Suppressor macrophage (primary cell): ENCODE measurements around the gene ID4.
"Not testable (repeated sequence)": the region's sequence is repeated elsewhere in the genome, so short reads cannot be mapped to it uniquely, and the experiment has no call there.

Experiments
- DNase-seq, 4 experiments: peaks; one replicate each; pipeline ENCODE4 v3.0.0-alpha.2; 2020 to 2022

The ID4 gene

DNA sequence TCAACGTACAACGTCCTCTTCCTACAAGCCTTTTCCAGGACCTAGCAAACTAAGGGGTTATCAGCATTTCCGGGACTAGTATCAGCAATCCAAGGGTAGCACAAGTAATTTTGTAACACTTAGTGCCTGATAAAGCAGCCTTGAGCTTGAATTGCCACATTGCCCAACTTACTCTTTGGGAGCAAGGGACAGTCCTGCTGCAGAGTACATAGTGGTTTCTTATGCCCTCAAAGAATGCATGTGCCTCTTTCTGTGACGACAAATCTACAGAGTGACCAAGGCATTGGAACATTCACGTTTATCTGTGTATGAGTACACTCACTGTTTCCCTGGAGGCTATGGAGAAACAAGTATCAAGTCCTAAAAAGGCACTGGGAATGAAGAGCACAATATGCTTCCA lies 3.2 kb upstream of the ID4 start:
- no peak for DNase-seq

DNA sequence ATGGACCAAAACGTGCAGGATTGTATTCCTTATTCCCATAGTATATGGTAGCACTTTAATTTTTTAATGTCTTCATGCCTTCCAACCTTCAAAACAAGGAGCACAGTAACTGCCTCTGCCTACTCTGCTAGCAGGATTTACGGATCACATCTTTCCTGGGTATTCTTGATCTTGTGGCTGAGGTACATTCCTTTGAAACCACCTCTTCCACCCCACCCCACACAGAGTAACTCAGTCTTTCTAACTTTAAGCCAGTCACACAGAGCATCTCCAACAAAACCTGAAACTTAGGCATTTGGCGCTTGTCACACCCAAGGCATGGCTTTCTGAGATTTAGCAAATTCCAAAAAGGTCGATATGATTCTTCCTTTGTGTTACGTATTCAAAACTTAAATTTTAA lies 2.3 kb upstream of the ID4 start:
- DNase-seq, result no peak

DNA sequence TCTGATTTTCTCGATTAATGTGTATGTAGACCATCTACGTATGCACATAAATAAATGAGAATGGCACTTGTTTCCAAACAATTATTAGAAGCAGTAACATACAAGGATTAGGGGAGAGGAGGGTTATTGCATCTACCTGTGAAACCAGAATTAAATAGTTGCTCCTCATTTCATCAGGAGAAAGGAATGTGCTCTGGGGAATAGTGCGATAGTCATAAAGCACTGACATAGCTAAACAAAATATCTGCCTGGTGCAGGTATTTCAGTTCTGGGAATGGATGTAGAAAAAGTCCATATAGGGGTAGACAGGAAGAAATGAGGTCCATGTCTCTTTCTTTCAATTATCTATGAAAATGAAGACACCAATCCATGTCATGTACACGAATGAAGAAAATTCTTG lies 1.6 kb upstream of the ID4 start:
- DNase-seq, result no peak

DNA sequence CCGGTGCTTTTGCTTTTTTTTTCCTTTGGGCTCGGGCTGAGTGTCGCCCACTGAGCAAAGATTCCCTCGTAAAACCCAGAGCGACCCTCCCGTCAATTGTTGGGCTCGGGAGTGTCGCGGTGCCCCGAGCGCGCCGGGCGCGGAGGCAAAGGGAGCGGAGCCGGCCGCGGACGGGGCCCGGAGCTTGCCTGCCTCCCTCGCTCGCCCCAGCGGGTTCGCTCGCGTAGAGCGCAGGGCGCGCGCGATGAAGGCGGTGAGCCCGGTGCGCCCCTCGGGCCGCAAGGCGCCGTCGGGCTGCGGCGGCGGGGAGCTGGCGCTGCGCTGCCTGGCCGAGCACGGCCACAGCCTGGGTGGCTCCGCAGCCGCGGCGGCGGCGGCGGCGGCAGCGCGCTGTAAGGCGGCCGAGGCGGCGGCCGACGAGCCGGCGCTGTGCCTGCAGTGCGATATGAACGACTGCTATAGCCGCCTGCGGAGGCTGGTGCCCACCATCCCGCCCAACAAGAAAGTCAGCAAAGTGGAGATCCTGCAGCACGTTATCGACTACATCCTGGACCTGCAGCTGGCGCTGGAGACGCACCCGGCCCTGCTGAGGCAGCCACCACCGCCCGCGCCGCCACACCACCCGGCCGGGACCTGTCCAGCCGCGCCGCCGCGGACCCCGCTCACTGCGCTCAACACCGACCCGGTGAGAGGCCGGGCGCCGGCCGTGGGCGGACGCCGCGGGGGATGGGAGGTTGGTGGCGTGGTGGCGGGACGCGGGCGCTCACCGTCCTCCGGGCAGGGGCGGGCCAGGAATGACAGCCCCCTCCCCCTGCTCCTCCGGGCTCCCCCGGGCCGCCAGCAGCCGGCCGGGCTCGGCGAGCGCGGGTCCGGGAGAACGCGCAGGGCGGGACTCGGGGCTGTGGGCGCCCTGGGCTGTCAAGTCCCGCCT lies 606 bp downstream of the ID4 start:
- no peak for DNase-seq

DNA sequence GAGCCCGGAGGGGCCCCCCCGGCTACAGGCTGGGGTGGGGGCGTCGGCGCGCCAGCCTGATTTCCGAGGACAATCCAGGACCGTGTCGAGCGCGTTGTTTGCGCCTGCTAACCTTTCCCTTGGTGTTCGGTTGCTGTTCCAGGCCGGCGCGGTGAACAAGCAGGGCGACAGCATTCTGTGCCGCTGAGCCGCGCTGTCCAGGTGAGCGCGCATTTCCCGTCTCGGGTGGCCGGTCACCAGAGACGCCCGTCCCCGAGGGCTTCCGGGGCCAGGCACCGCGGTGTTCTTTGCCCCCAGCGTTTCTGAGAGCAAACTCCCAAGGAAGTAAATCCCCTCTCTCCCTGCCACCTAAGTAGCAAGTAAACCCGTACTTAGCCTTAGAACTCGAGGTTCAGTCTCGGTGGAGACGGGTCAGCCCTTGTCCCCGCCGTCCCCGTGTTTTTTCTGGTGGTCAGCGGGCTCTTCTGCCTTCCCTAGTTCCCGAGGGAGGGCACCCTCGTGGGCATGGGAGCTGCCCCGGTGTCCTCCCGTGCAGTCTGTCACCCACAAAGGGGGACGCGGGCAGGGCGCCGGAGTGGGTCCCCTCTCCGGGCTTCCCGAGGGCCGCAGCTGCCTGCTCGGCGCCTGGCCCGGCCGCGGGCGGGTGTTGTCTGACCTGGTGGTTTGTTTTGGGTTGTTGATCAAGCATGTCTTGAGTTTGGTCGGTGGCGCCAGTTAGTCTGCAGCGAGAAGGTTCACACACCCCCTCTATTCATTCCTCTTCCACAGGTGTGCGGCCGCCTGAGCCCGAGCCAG lies 1.5 kb downstream of the ID4 start:
- DNase-seq, result no peak

DNA sequence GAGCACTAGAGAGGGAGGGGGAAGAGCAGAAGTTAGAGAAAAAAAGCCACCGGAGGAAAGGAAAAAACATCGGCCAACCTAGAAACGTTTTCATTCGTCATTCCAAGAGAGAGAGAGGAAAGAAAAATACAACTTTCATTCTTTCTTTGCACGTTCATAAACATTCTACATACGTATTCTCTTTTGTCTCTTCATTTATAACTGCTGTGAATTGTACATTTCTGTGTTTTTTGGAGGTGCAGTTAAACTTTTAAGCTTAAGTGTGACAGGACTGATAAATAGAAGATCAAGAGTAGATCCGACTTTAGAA lies 2.0 kb downstream of the ID4 start:
- DNase-seq, result no peak

DNA sequence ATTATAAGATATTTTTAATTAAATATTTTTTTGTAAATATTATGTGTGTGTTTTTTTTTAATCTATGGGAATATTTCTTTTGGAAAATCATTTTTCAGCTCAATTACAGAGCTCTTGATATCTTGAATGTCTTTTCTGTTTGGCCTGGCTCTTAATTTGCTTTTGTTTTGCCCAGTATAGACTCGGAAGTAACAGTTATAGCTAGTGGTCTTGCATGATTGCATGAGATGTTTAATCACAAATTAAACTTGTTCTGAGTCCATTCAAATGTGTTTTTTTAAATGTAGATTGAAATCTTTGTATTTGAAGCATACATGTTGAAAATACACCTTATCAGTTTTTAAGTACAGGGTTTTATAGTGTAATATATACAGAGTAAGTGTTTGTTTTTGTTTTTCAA lies 2.6 kb downstream of the ID4 start:
- no peak for DNase-seq

DNA sequence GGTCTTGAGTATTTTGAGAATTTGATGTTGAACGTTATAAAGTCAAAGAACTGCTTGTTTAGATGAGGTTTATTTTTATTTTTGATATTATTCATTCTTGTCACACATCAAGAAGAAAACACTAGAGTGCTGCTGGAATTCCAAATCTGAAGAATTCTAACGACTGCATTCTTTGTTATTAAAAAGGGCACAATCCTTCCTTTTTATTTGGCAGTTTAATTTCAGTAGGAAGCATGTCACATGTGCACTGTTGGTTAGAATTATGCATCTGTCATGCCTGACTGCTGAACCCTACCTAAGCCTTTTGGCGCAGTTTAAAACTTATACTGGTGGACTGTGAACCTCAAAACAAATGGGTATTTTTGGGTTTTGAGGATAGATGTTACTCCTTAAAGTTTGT lies 4.0 kb downstream of the ID4 start:
- DNase-seq, result no peak

DNA sequence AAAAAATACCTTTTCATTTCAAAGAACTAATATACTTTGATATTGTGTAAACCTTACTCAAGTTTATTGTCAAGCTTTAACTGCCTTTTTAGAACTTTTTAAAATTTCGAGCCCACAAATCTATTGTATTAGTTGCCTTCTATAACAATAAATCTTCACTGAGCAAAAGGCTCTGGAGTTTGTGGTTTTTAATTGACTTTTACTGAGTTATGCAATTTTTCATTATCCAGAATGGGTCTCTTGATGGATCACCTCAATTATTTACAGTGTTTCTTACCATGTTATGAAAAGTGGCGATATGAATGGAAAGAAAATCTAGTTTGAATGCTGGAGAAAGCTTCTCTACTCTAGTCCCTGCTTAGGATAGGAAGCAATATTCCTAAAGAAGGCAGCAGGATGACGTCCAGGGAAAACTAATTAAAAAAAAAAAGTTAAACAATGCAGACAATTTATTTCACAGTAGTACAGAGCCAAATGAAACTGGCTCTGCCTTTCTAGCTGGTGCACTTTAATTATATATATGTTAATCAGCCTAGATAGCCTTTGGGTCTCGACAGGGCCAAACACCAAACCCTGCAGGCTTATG lies 5.0 kb downstream of the ID4 start:
- DNase-seq, result no peak

DNA sequence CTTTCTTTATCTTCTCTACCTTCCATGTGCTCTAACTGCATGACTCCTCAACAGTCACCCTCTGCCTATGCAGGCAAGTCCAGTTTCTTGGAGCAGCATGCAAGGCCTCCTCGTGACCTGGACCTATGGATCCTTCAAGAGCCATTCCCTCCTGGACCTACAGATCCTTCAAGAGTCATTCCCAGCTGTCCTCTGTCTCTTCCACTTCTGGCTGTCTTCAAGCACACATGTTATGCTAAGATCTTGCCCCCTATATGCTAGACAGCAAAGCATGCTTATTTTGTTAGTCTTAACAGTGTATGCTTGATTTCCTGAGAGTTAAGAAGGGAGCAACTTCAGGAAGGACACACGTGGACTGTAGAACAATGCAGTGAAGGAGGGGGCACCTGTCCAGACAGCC lies 7.5 kb downstream of the ID4 start:
- no peak for DNase-seq

DNA sequence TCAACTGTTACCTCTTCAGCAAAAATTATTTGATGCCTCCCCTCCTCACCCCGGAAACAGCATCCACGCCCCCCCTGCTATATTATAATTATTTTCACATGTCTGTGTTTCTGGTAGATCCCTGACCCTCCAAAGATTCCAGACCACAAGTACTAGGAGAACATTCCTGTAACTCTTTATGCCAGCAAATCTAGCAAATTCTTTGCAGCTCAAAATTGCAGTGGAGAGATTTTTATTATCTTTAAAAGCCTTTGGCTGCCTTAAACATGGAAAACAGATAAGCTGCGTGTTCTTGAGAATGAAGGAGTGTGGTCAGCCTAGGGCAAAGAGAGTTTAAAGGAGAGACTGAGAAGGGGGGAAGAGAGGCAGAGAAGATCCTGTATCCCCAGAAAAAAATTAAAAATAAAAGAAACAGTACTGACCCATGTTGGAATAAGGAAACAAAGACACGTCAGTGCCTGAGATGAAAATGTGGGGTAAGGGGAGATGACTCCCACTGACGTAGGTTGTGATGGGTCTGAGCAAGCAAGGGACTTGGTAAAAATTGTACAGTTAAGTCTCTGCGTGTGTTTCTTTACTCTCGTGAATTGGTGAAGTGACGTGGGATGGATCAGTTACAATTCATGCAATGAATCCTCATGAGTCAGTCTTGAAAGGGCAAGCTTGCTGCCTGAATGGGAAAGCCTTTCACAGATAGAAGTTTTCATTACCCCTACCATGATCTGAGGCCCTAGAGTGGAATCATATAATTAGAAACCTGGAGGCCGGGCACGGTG lies 8.3 kb downstream of the ID4 start:
- no peak for DNase-seq

DNA sequence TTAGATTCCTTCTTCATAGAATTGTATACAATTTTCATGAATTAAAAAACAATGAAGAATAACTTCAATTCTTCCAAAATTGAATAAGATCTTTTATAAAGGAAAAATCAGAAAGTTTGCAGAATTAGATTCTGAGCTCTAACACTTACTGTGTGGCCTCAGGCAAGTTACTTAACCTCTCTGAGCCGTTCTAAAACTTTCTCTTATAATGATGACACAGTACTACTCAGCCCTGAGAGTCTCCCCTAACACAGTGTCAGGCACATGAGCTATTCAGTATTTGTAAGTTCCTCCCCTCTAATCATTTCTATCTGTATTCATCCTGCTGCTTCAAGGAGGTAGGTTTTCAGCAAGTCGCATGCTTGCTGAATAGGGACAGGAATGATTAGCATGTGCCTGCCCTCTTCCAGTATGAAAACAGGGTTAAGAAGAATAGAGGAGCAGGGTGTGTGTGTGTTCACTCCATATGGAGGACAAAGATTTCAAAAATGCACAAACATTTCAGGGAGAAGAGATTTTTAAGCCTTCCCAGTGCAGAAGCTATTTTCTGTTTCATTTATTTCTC lies 11.4 kb downstream of the ID4 start:
- no peak for DNase-seq

DNA sequence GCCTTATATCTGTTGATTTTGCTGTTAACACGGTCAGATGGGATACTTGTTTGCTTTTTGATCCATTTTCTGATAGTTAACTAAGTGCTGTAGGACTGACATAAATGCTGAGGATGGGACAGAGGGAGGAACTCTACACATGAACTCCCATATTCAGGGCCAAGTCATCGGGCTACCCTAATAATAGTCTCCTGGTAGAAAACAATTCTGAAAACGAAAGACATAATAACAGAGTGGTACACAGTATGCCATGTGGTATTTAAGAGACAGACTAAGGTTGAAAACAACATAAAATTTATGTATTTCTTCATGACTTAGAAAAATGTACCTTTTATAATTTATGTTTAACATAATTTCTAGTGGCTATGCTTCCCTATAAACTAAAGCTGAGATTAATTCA lies 12.0 kb downstream of the ID4 start:
- DNase-seq, result no peak

DNA sequence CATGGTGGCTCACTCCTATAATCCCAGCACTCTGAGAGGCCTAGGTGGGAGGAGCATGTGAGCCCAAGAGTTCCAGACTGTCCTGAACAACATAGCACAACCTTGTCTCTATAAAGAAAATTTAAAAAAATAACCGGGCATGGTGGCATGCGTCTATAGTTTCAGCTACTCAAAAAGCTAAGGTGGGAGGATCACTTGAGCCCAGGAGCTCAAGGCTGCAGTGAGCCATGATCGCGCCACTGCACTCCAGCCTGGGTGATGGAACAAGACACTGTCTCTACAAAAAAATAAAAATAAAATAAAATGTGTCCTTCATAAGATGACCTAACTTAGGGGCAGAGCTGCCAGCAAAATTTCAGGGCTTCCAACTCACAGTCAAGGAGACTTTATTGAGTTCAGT lies 12.6 kb downstream of the ID4 start:
- no peak for DNase-seq

DNA sequence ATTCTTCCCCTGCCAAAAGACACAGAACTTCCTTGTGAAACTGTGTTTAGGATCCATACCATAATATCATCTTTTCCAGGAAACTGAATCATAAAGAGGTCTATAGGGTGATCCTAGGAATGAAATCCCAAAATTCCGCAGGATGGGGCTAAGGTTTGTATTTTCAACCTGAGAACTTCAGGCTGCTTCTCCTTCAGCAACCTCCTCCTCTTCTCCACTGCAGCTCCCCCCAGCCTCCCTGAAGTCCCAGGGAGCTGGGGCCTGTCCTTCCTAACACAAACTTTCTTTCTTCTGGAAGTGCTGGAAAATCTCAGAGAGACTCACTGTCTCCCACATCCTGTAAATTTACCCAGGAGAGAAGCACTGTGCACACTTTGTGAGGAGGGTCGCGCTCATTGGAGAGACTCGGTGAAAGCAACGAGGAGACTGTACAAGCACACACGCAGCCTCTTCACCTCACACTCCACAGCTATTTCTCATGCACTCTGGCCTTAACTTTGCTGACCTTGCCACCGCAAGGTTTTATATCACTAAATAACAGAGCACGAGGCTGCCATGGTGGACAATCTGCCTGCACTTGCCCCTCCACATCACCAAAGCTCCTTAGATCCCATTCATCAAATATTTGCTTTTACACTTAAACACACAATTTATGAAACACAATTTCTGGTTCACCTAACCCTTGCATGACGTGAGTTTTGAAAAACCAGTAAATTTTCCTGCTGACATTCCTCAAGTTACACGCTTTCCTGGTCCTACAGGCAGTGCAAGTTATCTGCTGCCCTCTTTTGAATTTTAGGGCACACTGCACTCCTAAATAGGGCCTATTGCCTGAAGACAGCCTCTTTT lies 14.3 kb downstream of the ID4 start:
- peak; percentile 2 to 33 (median 30) for DNase-seq

DNA sequence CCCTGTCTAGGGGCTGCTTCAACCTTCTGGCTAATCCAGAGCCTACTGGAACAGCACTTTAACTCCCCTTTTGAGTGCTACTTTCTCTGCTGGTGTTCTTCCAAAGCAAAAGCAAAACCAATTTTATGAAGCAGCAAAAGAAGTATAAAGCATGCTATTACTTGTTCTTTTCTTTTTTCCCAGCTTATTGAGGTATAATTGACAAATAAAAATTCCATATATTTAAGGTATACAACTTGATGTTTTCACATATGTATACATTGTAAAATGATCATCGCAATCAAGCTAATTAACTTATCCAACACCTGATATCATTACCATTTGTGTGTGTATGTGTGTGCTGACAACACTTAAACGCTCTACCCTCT lies 14.9 kb downstream of the ID4 start:
- DNase-seq, result no peak

DNA sequence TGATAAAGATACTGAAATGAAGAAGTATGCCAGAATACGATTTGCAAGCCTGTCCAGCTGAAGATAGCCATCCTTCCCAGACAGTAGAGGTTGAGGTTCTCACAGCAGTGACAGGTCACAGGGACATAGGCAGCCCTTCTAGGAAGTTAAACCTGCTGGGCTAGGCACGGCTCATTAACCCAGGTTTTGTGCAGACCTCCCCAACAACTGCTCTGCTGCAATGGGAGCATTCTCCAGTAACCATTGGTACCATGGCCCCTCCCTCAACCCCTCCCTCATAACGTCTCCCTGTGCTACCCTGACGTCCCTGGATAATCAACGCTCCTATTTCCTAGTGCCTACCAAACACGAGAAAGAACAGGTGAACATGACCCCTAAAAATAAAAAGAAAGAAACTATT lies 15.8 kb downstream of the ID4 start:
- no peak for DNase-seq

DNA sequence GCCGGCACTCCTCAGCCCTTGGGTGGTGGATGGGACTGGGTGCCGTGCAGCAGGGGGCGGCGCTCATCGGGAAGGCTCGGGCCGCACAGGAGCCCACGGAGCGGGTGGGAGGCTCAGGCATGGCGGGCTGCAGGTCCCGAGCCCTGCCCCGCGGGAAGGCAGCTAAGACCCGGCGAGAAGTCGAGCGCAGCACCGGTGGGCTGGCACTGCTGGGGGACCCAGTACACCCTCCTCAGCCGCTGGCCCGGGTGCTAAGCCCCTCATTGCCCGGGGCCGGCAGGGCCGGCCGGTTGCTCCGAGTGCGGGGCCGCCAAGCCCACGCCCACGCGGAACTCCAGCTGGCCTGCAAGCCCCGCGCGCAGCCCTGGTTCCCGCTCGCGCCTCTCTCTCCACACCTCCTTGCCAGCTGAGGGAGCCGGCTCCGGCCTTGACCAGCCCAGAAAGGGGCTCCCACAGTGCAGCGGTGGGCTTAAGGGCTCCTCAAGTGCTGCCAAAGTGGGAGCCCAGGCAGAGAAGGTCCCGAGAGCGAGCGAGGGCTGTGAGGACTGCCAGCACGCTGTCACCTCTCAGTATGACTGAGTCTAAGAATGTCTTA lies 17.3 kb downstream of the ID4 start:
- not testable (repeated sequence) for DNase-seq

DNA sequence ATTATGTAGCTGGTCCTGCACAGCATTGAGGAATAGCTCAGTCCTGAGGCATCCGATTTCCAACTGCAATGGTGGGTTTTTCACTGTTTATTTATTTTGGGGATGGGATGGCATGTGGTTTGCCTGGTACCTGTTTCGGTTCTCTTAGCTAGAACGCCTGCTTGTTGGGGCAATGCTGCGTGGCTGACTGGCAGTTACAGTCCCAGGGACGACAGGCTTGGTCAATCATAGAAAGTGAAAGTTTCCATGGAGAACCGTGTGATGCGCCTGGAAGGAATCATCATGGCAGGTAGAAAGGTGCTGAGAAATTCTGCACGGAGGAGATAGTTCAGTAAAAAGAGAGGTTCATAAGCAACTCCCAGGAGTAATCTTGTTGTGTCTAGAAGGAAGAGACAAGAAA lies 18.4 kb downstream of the ID4 start:
- DNase-seq, result no peak

DNA sequence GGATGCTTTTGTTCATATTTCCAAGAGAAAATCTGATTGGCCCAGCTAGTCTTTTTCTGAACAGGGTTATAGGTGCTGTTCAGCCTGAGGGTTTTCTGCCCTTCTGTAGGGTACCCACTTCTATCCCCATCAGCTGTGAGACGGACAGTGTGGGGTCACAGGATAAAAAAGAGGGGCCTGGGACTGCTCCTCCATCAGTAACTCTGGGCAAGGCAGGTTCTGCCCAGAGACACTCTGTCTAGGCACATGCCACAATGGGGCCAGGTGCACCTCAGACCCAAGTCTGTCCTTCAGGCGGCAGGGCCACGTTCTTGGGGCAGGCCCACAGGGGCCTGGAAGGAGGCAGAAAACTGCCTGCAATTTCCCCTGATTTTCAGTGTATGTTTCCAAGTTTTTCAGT lies 20.0 kb downstream of the ID4 start:
- no peak for DNase-seq

DNA sequence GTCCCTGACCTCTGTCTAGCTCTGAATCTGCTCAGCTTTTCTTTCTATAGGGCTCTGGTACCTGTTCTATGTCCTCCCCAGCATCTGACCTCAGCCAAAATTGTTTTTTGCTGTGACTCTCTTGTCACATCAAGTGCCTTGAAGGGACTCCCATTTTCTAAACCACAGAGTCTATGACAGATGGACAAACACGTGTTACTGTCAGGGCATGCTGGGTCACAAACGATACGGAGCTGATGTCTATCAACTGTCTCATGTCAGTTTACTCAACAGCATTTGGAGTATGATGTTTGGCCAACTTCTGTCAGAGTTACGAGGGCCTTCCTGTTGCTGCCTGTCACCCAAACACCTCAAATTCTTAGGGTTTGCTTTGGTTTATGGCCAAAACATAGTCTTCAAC lies 20.5 kb downstream of the ID4 start:
- DNase-seq, result no peak
